ENCODE measurements around the gene FKBP1B. TPM values are rescaled to one million over a fixed set of nuclear protein-coding genes. Genes with fewer than 3 reads are reported as not detected.

The FKBP1B gene
- polyA plus RNA-seq, 1 of the 3 experiments (the other 2 are of a cell fraction) = 69.7 TPM

DNA sequence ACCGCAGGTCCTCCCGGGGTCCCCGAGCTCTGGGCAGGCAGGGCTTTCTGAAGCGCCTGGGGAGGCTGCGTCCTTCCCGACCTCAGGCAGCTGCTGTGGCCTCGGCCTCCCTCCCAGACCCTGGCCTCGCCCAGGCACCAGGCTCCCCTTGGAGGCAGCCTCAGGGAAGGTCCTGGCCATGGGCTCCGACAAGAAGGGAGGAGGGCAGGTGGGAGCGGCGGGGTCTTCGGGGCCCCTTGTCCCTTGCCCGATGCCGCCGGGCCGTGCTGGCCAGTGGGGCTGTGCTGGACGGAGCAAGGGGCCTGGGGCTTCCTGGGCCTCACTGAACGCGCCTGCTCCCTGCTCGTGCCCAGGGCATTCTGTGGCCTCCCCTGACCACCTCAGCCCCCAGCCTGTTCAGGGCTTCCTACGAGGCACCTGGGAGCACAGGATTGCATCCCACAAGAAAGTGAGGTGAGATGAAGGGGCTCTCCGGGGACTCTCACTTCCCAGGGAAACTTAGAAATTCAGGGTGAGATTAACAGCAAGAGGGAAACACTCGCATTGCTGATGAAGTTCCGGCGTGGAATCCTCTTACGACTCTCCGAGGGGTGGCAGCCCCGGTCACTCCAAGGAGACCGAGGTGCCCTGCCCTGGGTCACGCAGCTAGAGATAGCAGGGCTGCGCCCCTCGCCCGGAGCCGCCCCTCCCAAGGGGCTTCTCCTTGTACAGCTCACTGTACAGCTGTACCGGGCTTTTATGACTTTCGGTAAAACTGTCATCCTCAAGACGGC, 38.9 kb upstream of the FKBP1B start:
- 85% methylated on average over 31 of the region's 37 CpGs for WGBS (ENCODE audit: low lambda C conversion rate)
- no peak overlapping the region for H3K4me2 ChIP-seq
- no peaks in the 10 kb centered on the region for H4K20me1 ChIP-seq (ENCODE audit: insufficient read depth)
- H3K27ac ChIP-seq (ENCODE audit: low read depth in 2 of 2, low read length in 1 of 2) = no peak overlapping the region
- CTCF ChIA-PET = interaction anchor here (0.8 to 2.1 kb wide), 5 partner anchors 10 to 73 kb away, joined by 3 to 5 read pairs (median 3); no protein-coding TSS in a partner anchor
- H2AFZ ChIP-seq (ENCODE audit: low read depth) = no peak overlapping the region; the same call in 1 of the 2 replicates
- H3K4me3 ChIP-seq (ENCODE audit: low read depth in 2 of 2, low read length in 1 of 2) = no peak overlapping the region
- H3K9me2 ChIP-seq = no peaks in the 10 kb centered on the region
- H3K79me2 ChIP-seq (ENCODE audit: insufficient read depth) = no peaks in the 10 kb centered on the region
- TF ChIP-seq MEF2A (IDR thresholded peaks at IDR 0.05; ENCODE audit: borderline replicate concordance, low read depth) = no peak
- TF ChIP-seq GABPA (IDR thresholded peaks at IDR 0.05; ENCODE audit: low read depth) = no peak
- TF ChIP-seq, protein P1, sequence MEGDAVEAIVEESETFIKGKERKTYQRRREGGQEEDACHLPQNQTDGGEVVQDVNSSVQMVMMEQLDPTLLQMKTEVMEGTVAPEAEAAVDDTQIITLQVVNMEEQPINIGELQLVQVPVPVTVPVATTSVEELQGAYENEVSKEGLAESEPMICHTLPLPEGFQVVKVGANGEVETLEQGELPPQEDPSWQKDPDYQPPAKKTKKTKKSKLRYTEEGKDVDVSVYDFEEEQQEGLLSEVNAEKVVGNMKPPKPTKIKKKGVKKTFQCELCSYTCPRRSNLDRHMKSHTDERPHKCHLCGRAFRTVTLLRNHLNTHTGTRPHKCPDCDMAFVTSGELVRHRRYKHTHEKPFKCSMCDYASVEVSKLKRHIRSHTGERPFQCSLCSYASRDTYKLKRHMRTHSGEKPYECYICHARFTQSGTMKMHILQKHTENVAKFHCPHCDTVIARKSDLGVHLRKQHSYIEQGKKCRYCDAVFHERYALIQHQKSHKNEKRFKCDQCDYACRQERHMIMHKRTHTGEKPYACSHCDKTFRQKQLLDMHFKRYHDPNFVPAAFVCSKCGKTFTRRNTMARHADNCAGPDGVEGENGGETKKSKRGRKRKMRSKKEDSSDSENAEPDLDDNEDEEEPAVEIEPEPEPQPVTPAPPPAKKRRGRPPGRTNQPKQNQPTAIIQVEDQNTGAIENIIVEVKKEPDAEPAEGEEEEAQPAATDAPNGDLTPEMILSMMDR (IDR thresholded peaks at IDR 0.05) = no peak
- no peak for TF ChIP-seq MXI1 (IDR thresholded peaks at IDR 0.05; ENCODE audit: low read depth, low read length)
- peaks cover 0 to 7% of the 10 kb centered on the region in 2 experiments; a peak in 2 of 4 replicates for H3K4me1 ChIP-seq (ENCODE audit: control insufficient read depth in 1 of 2, insufficient read depth in 2 of 2, low read depth in 1 of 2, low read length in 1 of 2)
- H3K36me3 ChIP-seq (replicated peaks in 1 of 2; ENCODE audit: control insufficient read depth in 1 of 2, insufficient read depth in 2 of 2, low read length in 1 of 2) = no peaks in the 10 kb centered on the region
- no peak overlapping the region for H3K9ac ChIP-seq
- peak; percentile 40 for DNase-seq
- H3K9me3 ChIP-seq = no peaks in the 10 kb centered on the region
- no peaks in the 10 kb centered on the region for H3K27me3 ChIP-seq (ENCODE audit: insufficient read depth)
- H3F3A ChIP-seq (replicated peaks; ENCODE audit: insufficient read depth) = no peaks in the 10 kb centered on the region
- POLR2A ChIA-PET = no interaction called here

DNA sequence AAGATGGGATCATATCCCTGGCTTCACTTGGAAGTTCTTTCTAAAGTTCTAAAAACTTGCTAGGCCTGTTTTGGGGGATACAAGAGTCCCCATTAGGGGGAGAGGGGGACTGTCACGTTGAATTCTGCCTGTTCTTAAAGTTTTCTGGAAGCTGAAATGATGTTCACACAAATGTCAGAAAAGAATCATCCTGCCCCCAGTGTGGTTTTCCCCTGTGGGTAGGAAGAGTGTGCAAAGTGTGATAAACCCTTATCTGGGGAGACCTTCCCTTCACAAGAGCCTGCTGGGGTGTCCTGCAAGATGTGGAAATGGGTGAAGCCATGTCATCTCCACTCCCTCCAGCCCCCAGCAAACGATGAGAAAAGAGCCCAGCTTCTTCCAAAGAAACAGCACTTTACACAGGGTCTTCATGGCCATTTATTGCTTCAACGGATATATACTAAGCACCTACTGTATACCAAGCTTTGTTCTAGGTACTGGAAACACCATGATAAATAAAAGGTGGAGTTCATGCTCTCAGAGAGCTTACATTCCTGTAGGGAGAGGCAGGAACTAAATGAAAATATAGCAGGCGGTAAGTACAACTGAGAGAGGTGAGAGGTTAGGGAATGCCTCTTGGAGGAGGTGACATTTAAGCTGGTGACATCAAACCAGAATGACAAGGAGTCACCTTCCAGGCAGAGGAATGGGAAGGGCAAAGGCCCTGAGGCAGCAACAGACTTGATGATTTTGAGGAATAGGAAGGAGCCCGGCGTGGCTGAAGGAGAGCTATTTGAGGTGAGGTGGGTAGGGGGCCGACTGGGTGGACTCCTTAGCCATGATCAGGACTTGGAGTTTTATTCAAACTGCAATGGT, 38.1 kb upstream of the FKBP1B start:
- POLR2A ChIA-PET = no interaction called here
- H3K4me2 ChIP-seq = no peak overlapping the region
- H3K9me3 ChIP-seq = no peaks in the 10 kb centered on the region

More for the DNA sequence above, 38.1 kb upstream of the FKBP1B start:
- Histone ChIP-seq H3K4me1 (ENCODE audit: control insufficient read depth in 1 of 2, insufficient read depth in 2 of 2, low read depth in 1 of 2, low read length in 1 of 2) (peaks cover 8 to 9% of the 10 kb centered on the region in 2 experiments; a peak in 3 of 4 replicates), H3K27ac (ENCODE audit: low read depth in 2 of 2, low read length in 1 of 2) (no peak overlapping the region), H3K27me3 (ENCODE audit: insufficient read depth) (no peaks in the 10 kb centered on the region), H3F3A (replicated peaks; ENCODE audit: insufficient read depth) (no peaks in the 10 kb centered on the region), H3K9me2 (no peaks in the 10 kb centered on the region), H3K36me3 (replicated peaks in 1 of 2; ENCODE audit: control insufficient read depth in 1 of 2, insufficient read depth in 2 of 2, low read length in 1 of 2) (no peaks in the 10 kb centered on the region), H3K4me3 (ENCODE audit: low read depth in 2 of 2, low read length in 1 of 2) (no peak overlapping the region), H3K9ac (no peak overlapping the region), H4K20me1 (ENCODE audit: insufficient read depth) (no peaks in the 10 kb centered on the region), H2AFZ (ENCODE audit: low read depth) (no peak overlapping the region), H3K79me2 (ENCODE audit: insufficient read depth) (no peaks in the 10 kb centered on the region)
- CTCF ChIA-PET = interaction anchor here (0.8 to 1.0 kb wide), 3 partner anchors 9 to 84 kb away, joined by 3 read pairs; partner anchors contain the start of gene ATAD2B
- WGBS (ENCODE audit: low lambda C conversion rate) = 83% methylated on average over 7 of the region's 7 CpGs
- no peak for DNase-seq
- no peak for TF ChIP-seq EZH2phosphoT487 (IDR thresholded peaks at IDR 0.05; ENCODE audit: borderline replicate concordance, low read depth)
- TF ChIP-seq, protein P2, sequence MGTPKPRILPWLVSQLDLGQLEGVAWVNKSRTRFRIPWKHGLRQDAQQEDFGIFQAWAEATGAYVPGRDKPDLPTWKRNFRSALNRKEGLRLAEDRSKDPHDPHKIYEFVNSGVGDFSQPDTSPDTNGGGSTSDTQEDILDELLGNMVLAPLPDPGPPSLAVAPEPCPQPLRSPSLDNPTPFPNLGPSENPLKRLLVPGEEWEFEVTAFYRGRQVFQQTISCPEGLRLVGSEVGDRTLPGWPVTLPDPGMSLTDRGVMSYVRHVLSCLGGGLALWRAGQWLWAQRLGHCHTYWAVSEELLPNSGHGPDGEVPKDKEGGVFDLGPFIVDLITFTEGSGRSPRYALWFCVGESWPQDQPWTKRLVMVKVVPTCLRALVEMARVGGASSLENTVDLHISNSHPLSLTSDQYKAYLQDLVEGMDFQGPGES (IDR thresholded peaks at IDR 0.05; ENCODE audit: low read depth, low read length) = no peak
- TF ChIP-seq RCOR1 (IDR thresholded peaks at IDR 0.05; ENCODE audit: low read length) = no peak
- no peak for TF ChIP-seq RAD21 (IDR thresholded peaks at IDR 0.05; ENCODE audit: low read length)
- no peak for TF ChIP-seq JUND (IDR thresholded peaks at IDR 0.05)
- TF ChIP-seq SMC3 (IDR thresholded peaks at IDR 0.05; ENCODE audit: low read depth, low read length) = no peak
- TF ChIP-seq RFX5 (IDR thresholded peaks at IDR 0.05; ENCODE audit: low read length) = no peak
- TF ChIP-seq TAF1 (IDR thresholded peaks at IDR 0.05; ENCODE audit: borderline replicate concordance, low read depth, low read length) = no peak
- TF ChIP-seq, protein P1 (IDR thresholded peaks at IDR 0.05) = no peak
- no peak for TF ChIP-seq TCF12 (IDR thresholded peaks at IDR 0.05)
- no peak for TF ChIP-seq MXI1 (IDR thresholded peaks at IDR 0.05; ENCODE audit: low read depth, low read length)
- no peak for TF ChIP-seq GABPA (IDR thresholded peaks at IDR 0.05; ENCODE audit: low read depth)
- TF ChIP-seq YY1 (IDR thresholded peaks at IDR 0.05; ENCODE audit: low read depth) = no peak
